ENCODE measurements around the gene MAP2K3. TPM values are rescaled to one million over a fixed set of nuclear protein-coding genes. Genes with fewer than 3 reads are reported as not detected.

The MAP2K3 gene
- total RNA-seq, 1 experiment from 2014 or later: 98.1 TPM

DNA sequence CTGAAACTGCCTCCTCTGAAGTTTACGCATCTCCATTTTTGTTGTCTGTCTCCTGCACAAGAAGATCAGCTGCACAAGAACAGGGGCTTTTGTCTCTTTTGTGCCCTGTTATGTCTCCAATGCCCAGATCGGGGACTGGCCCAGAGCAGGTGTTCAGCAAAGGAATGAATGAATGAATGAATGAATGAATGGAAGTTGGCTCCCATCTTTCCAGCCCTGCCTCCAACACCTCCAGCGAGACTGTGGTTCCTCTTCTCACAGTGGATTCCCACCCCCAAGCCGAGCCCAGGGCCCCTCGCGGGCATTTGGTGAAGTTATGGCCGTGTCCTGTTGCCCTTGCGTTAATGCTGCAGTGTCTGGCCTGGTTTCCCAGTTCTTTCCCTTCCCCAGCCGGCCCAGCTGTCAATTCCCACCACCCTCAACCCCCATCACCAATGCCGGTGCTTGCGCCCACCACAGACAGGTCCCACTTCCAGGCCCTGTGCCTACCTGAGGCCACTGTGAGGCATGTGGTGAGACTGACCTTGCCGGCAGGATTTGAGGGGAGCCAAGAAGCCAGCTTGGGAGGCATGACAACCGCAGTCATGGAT lies 70.4 kb downstream of the MAP2K3 start:
- H3K9me3 ChIP-seq (ENCODE audit: insufficient read depth, low read depth): no peaks in the 10 kb centered on the region
- no peak overlapping the region for H3K27ac ChIP-seq
- TF ChIP-seq, protein P1, sequence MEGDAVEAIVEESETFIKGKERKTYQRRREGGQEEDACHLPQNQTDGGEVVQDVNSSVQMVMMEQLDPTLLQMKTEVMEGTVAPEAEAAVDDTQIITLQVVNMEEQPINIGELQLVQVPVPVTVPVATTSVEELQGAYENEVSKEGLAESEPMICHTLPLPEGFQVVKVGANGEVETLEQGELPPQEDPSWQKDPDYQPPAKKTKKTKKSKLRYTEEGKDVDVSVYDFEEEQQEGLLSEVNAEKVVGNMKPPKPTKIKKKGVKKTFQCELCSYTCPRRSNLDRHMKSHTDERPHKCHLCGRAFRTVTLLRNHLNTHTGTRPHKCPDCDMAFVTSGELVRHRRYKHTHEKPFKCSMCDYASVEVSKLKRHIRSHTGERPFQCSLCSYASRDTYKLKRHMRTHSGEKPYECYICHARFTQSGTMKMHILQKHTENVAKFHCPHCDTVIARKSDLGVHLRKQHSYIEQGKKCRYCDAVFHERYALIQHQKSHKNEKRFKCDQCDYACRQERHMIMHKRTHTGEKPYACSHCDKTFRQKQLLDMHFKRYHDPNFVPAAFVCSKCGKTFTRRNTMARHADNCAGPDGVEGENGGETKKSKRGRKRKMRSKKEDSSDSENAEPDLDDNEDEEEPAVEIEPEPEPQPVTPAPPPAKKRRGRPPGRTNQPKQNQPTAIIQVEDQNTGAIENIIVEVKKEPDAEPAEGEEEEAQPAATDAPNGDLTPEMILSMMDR (conservative IDR thresholded peaks at IDR 0.05): no peak
- no peak for TF ChIP-seq EZH2 (IDR thresholded peaks at IDR 0.05; ENCODE audit: low read depth)
- no peaks in the 10 kb centered on the region for H4K20me1 ChIP-seq (ENCODE audit: insufficient read depth)
- H3K27me3 ChIP-seq (ENCODE audit: insufficient read depth, low read depth): no peaks in the 10 kb centered on the region
- DNase-seq: no peak
- no peaks in the 10 kb centered on the region for H3K9me2 ChIP-seq (ENCODE audit: insufficient read depth)
- H3K4me2 ChIP-seq: no peak overlapping the region
- no peaks in the 10 kb centered on the region for H3K79me2 ChIP-seq (ENCODE audit: low read depth)
- no TSS peak for BruUV-seq (replicated peaks)
- intact Hi-C loops (cut with micrococcal nuclease; ENCODE audit: unreplicated experiment): no loop called here
- ChIA-PET CTCF (interaction anchor here (0.6 kb wide), 1 partner anchor 20 kb away, joined by 3 read pairs; no protein-coding TSS in a partner anchor), POLR2A (ENCODE audit: unreplicated experiment) (no interaction called here)
- no peak overlapping the region for H3K4me3 ChIP-seq
- H3K4me1 ChIP-seq (replicated peaks; ENCODE audit: insufficient read depth): peaks cover 10% of the 10 kb centered on the region
- no peaks in the 10 kb centered on the region; the same call in 1 of the 2 replicates for H3F3A ChIP-seq (ENCODE audit: insufficient read depth, low read depth)
- no peaks in the 10 kb centered on the region for H3K36me3 ChIP-seq (ENCODE audit: low read depth)
- no peak overlapping the region for H2AFZ ChIP-seq

DNA sequence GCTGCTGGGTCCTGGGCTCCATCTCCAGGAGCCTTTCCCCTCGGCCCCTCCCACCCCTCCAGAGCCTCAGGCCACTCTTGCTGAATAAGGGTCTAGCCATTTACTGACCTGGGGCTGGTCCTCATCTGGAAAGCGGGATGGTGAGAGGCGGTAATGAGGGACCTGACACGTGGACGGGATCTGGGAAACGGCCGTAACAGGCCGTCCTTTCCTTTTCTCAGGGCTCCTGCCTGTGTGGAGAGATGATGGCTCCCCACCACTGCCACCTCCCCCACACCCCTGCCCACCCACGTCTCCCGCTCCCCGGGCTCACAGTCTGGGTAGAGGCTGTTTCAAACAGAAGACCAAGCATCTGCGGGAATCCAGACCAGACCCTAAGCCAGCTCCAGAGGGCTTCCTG lies 71.1 kb downstream of the MAP2K3 start:
- Histone ChIP-seq H3K79me2 (ENCODE audit: low read depth) (no peaks in the 10 kb centered on the region), H3K4me3 (no peak overlapping the region), H3F3A (ENCODE audit: insufficient read depth, low read depth) (no peaks in the 10 kb centered on the region; the same call in 1 of the 2 replicates), H3K9me3 (ENCODE audit: insufficient read depth, low read depth) (no peaks in the 10 kb centered on the region), H3K4me2 (no peak overlapping the region), H3K27ac (no peak overlapping the region), H4K20me1 (ENCODE audit: insufficient read depth) (no peaks in the 10 kb centered on the region), H3K36me3 (ENCODE audit: low read depth) (no peaks in the 10 kb centered on the region), H3K27me3 (ENCODE audit: insufficient read depth, low read depth) (no peaks in the 10 kb centered on the region), H3K9me2 (ENCODE audit: insufficient read depth) (no peaks in the 10 kb centered on the region), H3K4me1 (replicated peaks; ENCODE audit: insufficient read depth) (peaks cover 10% of the 10 kb centered on the region), H2AFZ (no peak overlapping the region)
- DNase-seq: no peak
- TF ChIP-seq EZH2 (IDR thresholded peaks at IDR 0.05; ENCODE audit: low read depth): no peak
- TF ChIP-seq, protein P1 (conservative IDR thresholded peaks at IDR 0.05): no peak
- BruUV-seq (replicated peaks): no TSS peak
- intact Hi-C loops (cut with micrococcal nuclease; ENCODE audit: unreplicated experiment): no loop called here
- ChIA-PET POLR2A (ENCODE audit: unreplicated experiment) (no interaction called here), CTCF (no interaction called here)

DNA sequence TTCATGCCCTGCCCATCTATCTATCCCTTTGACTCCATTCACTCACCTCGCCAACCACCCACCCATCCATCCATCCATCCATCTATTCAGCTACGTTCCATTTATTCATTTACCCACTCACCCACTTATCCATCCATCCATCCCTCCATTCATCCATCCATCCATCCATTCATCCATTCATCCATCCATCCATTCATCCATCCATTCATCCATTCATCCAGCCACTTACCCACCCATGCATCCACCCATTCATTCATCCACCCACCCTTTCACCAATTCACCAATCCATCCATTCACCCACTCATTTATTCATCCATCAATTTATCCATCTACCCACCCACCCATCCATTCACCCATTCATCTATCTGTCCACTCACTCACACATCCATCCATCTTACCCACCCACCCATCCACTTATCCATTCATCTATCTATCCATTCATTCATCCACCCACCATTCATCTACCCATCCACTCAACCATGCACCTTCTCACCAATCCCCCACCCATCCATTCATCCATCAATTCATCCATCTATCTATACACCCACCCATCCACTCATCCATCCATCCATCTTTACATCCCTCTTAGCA lies 72.1 kb downstream of the MAP2K3 start:
- Histone ChIP-seq H3K79me2 (ENCODE audit: low read depth) (no peaks in the 10 kb centered on the region), H3K9me2 (ENCODE audit: insufficient read depth) (no peaks in the 10 kb centered on the region), H3K27ac (no peak overlapping the region), H3K4me1 (replicated peaks; ENCODE audit: insufficient read depth) (peaks cover 10% of the 10 kb centered on the region), H3K36me3 (ENCODE audit: low read depth) (no peaks in the 10 kb centered on the region), H3K9me3 (ENCODE audit: insufficient read depth, low read depth) (no peaks in the 10 kb centered on the region), H4K20me1 (ENCODE audit: insufficient read depth) (no peaks in the 10 kb centered on the region), H2AFZ (no peak overlapping the region), H3K4me2 (no peak overlapping the region), H3F3A (ENCODE audit: insufficient read depth, low read depth) (no peaks in the 10 kb centered on the region; the same call in 1 of the 2 replicates), H3K27me3 (ENCODE audit: insufficient read depth, low read depth) (no peaks in the 10 kb centered on the region), H3K4me3 (no peak overlapping the region)
- intact Hi-C loops (cut with micrococcal nuclease; ENCODE audit: unreplicated experiment): no loop called here
- CTCF ChIA-PET: no interaction called here
- no peak for DNase-seq
- POLR2A ChIA-PET (ENCODE audit: unreplicated experiment): no interaction called here
- no peak for TF ChIP-seq EZH2 (IDR thresholded peaks at IDR 0.05; ENCODE audit: low read depth)
- TF ChIP-seq, protein P1 (conservative IDR thresholded peaks at IDR 0.05): no peak
- no TSS peak for BruUV-seq (replicated peaks)

Data from PC-9 (cell line).